Psoas muscle (tissue), 8 donors: ENCODE data around the gene SUMO4. TPM values are rescaled to one million over a fixed set of nuclear protein-coding genes. Genes with fewer than 3 reads are reported as not detected.

Source experiments
- ATAC-seq, 4 donors: fragments of 200-7000 bp; cut with Tn5 transposase; one replicate each; pipeline ENCODE4 v1.9.1; 2020; ENCODE audit warnings: moderate library complexity in 3 of 4, mild to moderate bottlenecking in 2 of 4
- DNase-seq, 2 donors: peaks; one replicate each; pipeline ENCODE4 v3.0.0-alpha.2; 2020
- H3K27ac ChIP-seq: fragments of 200-600 bp; one replicate; pipeline ENCODE4 v1.8.0; 2022
- H3K27me3 ChIP-seq, 3 donors: fragments of 200-600 bp in 1 of 3; one replicate each; pipeline versions ENCODE4 v1.6.1 to v1.8.0; 2013 to 2022; ENCODE audit warnings: low read length in 2 of 3, mild to moderate bottlenecking in 2 of 3, moderate library complexity in 1 of 3; ENCODE audit not compliant: insufficient read depth in 3 of 3
- H3K36me3 ChIP-seq, 2 donors: fragments of 200-600 bp in 1 of 2; one replicate each; pipeline versions ENCODE4 v1.6.1 to v1.8.0; 2013 to 2022; ENCODE audit warnings: low read depth in 1 of 2, mild to moderate bottlenecking in 1 of 2, moderate library complexity in 1 of 2; ENCODE audit not compliant: insufficient read depth in 1 of 2
- H3K4me1 ChIP-seq: fragments of 200-600 bp; one replicate; pipeline ENCODE4 v1.8.0; 2022
- H3K4me3 ChIP-seq: fragments of 200-600 bp; one replicate; pipeline ENCODE4 v1.8.0; 2022; ENCODE audit warnings: mild to moderate bottlenecking
- H3K9me3 ChIP-seq: fragments of 200-600 bp; one replicate; pipeline ENCODE4 v1.8.0; 2022
- WGBS, 3 donors: extraction: QIAGEN DNeasy Blood & Tissue Kit; methylation state at CpG; one replicate each; pipeline versions ENCODE4 v1.1.6 to v1.1.7; 2013; 5-methylcytosine and 5-hydroxymethylcytosine counted together
- intact Hi-C, 2 donors: fragments of 100-400 bp; cut with DNase I; formaldehyde crosslinking; loops; one replicate each; pipeline versions ENCODE4 v1.11.0 to v1.14.2; 2022
- polyA plus RNA-seq, 3 donors: library from polyadenylated mRNA; stranded (reverse); fragments of 200-250 nt; gene quantifications; one replicate each; pipeline ENCODE4 v1.2.3, GENCODE V29; 2013
- total RNA-seq, 4 donors: library from RNA; stranded (reverse); fragmentation: NEBNext Ultra II Directional in 2 of 4; extraction: Animal tissue kit (Norgen Biotek cat#: 25700) in 2 of 4; gene quantifications; one replicate each; pipeline versions ENCODE4 v1.2.1 to v1.2.4, GENCODE V29; 2021 to 2023
- TF ChIP-seq, protein P1 (sequence below): fragments of 200-600 bp; IDR thresholded peaks from one replicate; pipeline ENCODE4 v1.8.0; 2022; ENCODE audit warnings: antibody characterized with exemption
- donor health status: healthy with polysubstance abuse.
- donor health status: DM: no; HTN: no; CAD: no; lungs with moderate emphysema.
- donor health status: Bipolar disorder and iron deficiency.
- donor health status: healthy.
- donor health status: DM: yes; HTN: yes; CAD: no.
- donor health status: DM: no; HTN: no; CAD: no.
- donor health status: DM: no; HTN: no; CAD: no.
- donor health status: DM: yes; HTN: yes; CAD: no.

Gene SUMO4
- total and polyA plus RNA-seq, 7 donors: 0.16 to 0.42 (median 0.32) TPM; not detected in 2

DNA sequence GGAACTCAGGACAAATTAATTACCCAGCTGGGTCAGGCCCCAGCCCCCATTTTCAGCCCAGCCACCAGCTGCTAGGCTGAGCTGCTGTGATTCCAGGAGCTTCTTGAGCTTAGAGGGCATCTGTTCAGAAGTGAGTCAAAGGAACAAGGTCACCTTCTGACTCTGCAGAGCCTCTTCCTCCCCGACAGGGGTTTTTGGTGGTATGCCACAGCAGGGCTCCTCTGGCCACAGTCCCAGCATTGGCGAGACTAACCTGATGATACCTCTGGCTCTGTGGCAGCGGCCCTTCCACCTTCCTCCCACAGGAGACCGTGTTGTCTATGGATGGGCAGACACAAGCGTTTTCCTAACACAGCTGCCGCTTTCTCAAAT is 45.0 kb downstream of the SUMO4 start:
- ATAC-seq: peak in 2 of 4 donors; percentile 12 to 26

GRCh38 chr6:149445573-149445972 is 45.5 kb downstream of the SUMO4 start:
- intact Hi-C loops: no loop called here
- H3K9me3 ChIP-seq: no peaks in the 10 kb centered on the region
- H3K36me3 ChIP-seq: no peaks in the 10 kb centered on the region
- H3K27ac ChIP-seq: no peak overlapping the region
- TF ChIP-seq, protein P1, sequence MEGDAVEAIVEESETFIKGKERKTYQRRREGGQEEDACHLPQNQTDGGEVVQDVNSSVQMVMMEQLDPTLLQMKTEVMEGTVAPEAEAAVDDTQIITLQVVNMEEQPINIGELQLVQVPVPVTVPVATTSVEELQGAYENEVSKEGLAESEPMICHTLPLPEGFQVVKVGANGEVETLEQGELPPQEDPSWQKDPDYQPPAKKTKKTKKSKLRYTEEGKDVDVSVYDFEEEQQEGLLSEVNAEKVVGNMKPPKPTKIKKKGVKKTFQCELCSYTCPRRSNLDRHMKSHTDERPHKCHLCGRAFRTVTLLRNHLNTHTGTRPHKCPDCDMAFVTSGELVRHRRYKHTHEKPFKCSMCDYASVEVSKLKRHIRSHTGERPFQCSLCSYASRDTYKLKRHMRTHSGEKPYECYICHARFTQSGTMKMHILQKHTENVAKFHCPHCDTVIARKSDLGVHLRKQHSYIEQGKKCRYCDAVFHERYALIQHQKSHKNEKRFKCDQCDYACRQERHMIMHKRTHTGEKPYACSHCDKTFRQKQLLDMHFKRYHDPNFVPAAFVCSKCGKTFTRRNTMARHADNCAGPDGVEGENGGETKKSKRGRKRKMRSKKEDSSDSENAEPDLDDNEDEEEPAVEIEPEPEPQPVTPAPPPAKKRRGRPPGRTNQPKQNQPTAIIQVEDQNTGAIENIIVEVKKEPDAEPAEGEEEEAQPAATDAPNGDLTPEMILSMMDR: no peak
- DNase-seq (peak in 1 of 2 donors; percentile 45), ATAC-seq (peak in 3 of 4 donors; percentile 27 to 65 (median 60))
- H3K4me1 ChIP-seq: no peaks in the 10 kb centered on the region
- H3K27me3 ChIP-seq: peaks cover 0 to 7% (median 3%) of the 10 kb centered on the region in 3 donors
- 45 to 58% (median 46%) methylated on average over 7 of the region's 7 CpGs for WGBS, 3 donors
- no peak overlapping the region for H3K4me3 ChIP-seq

More for the DNA sequence above, 45.0 kb downstream of the SUMO4 start:
- TF ChIP-seq, protein P1: no peak
- intact Hi-C loops: no loop called here
- H3K36me3 ChIP-seq: no peaks in the 10 kb centered on the region
- WGBS, 3 donors: 49 to 73% (median 58%) methylated on average over 6 of the region's 6 CpGs
- no peak overlapping the region for H3K27ac ChIP-seq
- H3K4me1 ChIP-seq: no peaks in the 10 kb centered on the region
- peaks cover 0 to 5% (median 3%) of the 10 kb centered on the region in 3 donors for H3K27me3 ChIP-seq
- no peak overlapping the region for H3K4me3 ChIP-seq
- no peaks in the 10 kb centered on the region for H3K9me3 ChIP-seq
- DNase-seq: peak in 1 of 2 donors; percentile 32

GRCh38 chr6:149446791-149447376 is 46.8 kb downstream of the SUMO4 start:
- intact Hi-C loops: no loop called here

GRCh38 chr6:149448821-149449453 is 48.9 kb downstream of the SUMO4 start:
- Histone ChIP-seq H3K4me3 (no peak overlapping the region), H3K36me3 (no peaks in the 10 kb centered on the region), H3K9me3 (no peaks in the 10 kb centered on the region), H3K27ac (no peak overlapping the region), H3K4me1 (peaks cover 8% of the 10 kb centered on the region), H3K27me3 (peaks cover 0 to 10% (median 3%) of the 10 kb centered on the region in 3 donors)
- ATAC-seq (no peak), DNase-seq (peak in 1 of 2 donors; percentile 8)
- intact Hi-C loops: no loop called here
- WGBS, 3 donors: 78 to 87% (median 83%) methylated on average over 5 of the region's 5 CpGs
- TF ChIP-seq, protein P1: no peak

More at GRCh38 chr6:149446791-149447376, 46.8 kb downstream of the SUMO4 start:
- no peaks in the 10 kb centered on the region for H3K36me3 ChIP-seq
- no peak overlapping the region for H3K27ac ChIP-seq
- peaks cover 0 to 10% (median 3%) of the 10 kb centered on the region in 3 donors for H3K27me3 ChIP-seq
- no peaks in the 10 kb centered on the region for H3K9me3 ChIP-seq
- TF ChIP-seq, protein P1: no peak
- H3K4me3 ChIP-seq: no peak overlapping the region
- DNase-seq (peak in 1 of 2 donors; percentile 23), ATAC-seq (no peak)
- WGBS, 3 donors: 94 to 97% (median 95%) methylated on average over 5 of the region's 5 CpGs
- H3K4me1 ChIP-seq: no peaks in the 10 kb centered on the region
